Esophagus muscularis mucosa (tissue), 4 donors: Measurements from ENCODE around the gene NAMPT. TPM values are rescaled to one million over a fixed set of nuclear protein-coding genes. Genes with fewer than 3 reads are reported as not detected.
"Not testable (repeated sequence)": the region's sequence is repeated elsewhere in the genome, so short reads cannot be mapped to it uniquely, and the experiment has no call there.

Experiments
- DNase-seq: peaks from one replicate; pipeline ENCODE4 v3.0.0-alpha.2; 2017; ENCODE audit errors: extremely low spot score
- H3K27ac ChIP-seq, 4 donors: fragments of 200-600 bp; sonication (generic); replicated peaks in 1 of 4; 1 replicate in 3 of 4; 2 replicates in 1 of 4; pipeline ENCODE4 v1.5.1; 2016 to 2019; ENCODE audit warnings: mild to moderate bottlenecking in 1 of 4
- H3K27me3 ChIP-seq, 4 donors: fragments of 200-600 bp; sonication (generic); one replicate each; pipeline versions ENCODE4 v1.5.1 to v1.6.0; 2016 to 2019
- H3K36me3 ChIP-seq, 4 donors: fragments of 200-600 bp; sonication (generic); one replicate each; pipeline ENCODE4 v1.5.1; 2016 to 2019
- H3K4me1 ChIP-seq, 4 donors: fragments of 200-600 bp; sonication (generic); one replicate each; pipeline ENCODE4 v1.5.1; 2016 to 2019
- H3K4me3 ChIP-seq, 4 donors: fragments of 200-600 bp; sonication (generic); 1 replicate in 2 of 4; 2 replicates in 2 of 4; pipeline ENCODE4 v1.5.1; 2016 to 2019; ENCODE audit warnings: mild to moderate bottlenecking in 4 of 4, moderate library complexity in 1 of 4
- H3K9me3 ChIP-seq, 4 donors: fragments of 200-600 bp; sonication (generic); 1 replicate in 3 of 4; 2 replicates in 1 of 4; pipeline ENCODE4 v1.5.1; 2016 to 2019
- EP300 ChIP-seq: sonication (generic); formaldehyde crosslinking; IDR thresholded peaks from one replicate; pipeline ENCODE4 v1.6.1; 2017; ENCODE audit warnings: antibody characterized with exemption
- POLR2A ChIP-seq: fragments of 450-650 bp; IDR thresholded peaks from one replicate; pipeline ENCODE4 v1.6.1; 2017; ENCODE audit warnings: antibody characterized with exemption, moderate library complexity, mild to moderate bottlenecking, low read depth
- POLR2AphosphoS5 ChIP-seq, 2 donors: sonication (generic); formaldehyde crosslinking; IDR thresholded peaks; one replicate each; pipeline ENCODE4 v1.6.1; 2017; ENCODE audit warnings: antibody characterized with exemption in 2 of 2
- WGBS: methylation state at CpG from one replicate; pipeline ENCODE4 v1.1.5; 2018; 5-methylcytosine and 5-hydroxymethylcytosine counted together
- intact Hi-C: fragments of 100-400 bp; cut with DNase I; formaldehyde crosslinking; loops from one replicate; pipeline ENCODE4 v1.15.1; 2023
- total RNA-seq, 4 donors: library from RNA; depleted of rRNA; stranded (reverse); fragments of >200 nt; gene quantifications; one replicate each; pipeline versions ENCODE4 v1.1.0 to v1.2.1, GENCODE V29; 2016
- TF ChIP-seq, protein P1 (sequence below), 3 experiments: fragments of 200-600 bp in 2 of 3; fragments of 450-650 bp in 1 of 3; sonication (generic) in 2 of 3; IDR thresholded peaks; one replicate each; pipeline ENCODE4 v1.5.1; 2017 to 2019; ENCODE audit warnings: antibody characterized with exemption in 3 of 3, mild to moderate bottlenecking in 2 of 3, moderate library complexity in 1 of 3

Gene NAMPT
- total RNA-seq, 4 donors from 2014 or later, result 51.2 to 1,009 (median 95.4) TPM

DNA sequence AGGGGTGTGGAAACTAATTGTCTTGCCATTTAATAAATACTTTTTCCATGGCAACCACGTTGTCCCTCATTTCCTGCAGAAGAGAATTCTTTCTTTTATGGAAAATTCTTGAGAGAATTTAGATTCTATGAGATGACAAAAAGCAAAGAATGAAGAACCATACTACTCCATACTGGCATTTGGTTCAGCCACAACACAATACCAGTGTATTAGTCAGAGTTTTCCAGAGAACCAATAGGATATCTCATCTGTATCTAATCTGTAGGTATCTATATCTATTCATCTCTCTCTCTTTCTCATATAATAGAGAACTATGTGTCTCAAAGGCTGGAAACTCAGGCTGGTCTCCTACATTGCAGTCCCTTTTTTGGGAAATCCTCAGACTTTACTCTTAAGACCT, 44.6 kb upstream of the NAMPT start:
- TF ChIP-seq POLR2A (no peak), EP300 (no peak), POLR2AphosphoS5 (IDR thresholded peaks at IDR 0.05) (no peak)
- TF ChIP-seq, protein P1, sequence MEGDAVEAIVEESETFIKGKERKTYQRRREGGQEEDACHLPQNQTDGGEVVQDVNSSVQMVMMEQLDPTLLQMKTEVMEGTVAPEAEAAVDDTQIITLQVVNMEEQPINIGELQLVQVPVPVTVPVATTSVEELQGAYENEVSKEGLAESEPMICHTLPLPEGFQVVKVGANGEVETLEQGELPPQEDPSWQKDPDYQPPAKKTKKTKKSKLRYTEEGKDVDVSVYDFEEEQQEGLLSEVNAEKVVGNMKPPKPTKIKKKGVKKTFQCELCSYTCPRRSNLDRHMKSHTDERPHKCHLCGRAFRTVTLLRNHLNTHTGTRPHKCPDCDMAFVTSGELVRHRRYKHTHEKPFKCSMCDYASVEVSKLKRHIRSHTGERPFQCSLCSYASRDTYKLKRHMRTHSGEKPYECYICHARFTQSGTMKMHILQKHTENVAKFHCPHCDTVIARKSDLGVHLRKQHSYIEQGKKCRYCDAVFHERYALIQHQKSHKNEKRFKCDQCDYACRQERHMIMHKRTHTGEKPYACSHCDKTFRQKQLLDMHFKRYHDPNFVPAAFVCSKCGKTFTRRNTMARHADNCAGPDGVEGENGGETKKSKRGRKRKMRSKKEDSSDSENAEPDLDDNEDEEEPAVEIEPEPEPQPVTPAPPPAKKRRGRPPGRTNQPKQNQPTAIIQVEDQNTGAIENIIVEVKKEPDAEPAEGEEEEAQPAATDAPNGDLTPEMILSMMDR (IDR thresholded peaks at IDR 0.05), result no peak
- Histone ChIP-seq H3K36me3 (no peaks in the 10 kb centered on the region), H3K4me3 (no peak overlapping the region), H3K27me3 (no peaks in the 10 kb centered on the region), H3K9me3 (no peaks in the 10 kb centered on the region), H3K27ac (no peak overlapping the region), H3K4me1 (peaks cover 0 to 10% (median 0%) of the 10 kb centered on the region in 4 donors)
- 31% methylated on average over 1 of the region's 1 CpG for WGBS
- intact Hi-C loops, result no loop called here
- DNase-seq, result no peak

DNA sequence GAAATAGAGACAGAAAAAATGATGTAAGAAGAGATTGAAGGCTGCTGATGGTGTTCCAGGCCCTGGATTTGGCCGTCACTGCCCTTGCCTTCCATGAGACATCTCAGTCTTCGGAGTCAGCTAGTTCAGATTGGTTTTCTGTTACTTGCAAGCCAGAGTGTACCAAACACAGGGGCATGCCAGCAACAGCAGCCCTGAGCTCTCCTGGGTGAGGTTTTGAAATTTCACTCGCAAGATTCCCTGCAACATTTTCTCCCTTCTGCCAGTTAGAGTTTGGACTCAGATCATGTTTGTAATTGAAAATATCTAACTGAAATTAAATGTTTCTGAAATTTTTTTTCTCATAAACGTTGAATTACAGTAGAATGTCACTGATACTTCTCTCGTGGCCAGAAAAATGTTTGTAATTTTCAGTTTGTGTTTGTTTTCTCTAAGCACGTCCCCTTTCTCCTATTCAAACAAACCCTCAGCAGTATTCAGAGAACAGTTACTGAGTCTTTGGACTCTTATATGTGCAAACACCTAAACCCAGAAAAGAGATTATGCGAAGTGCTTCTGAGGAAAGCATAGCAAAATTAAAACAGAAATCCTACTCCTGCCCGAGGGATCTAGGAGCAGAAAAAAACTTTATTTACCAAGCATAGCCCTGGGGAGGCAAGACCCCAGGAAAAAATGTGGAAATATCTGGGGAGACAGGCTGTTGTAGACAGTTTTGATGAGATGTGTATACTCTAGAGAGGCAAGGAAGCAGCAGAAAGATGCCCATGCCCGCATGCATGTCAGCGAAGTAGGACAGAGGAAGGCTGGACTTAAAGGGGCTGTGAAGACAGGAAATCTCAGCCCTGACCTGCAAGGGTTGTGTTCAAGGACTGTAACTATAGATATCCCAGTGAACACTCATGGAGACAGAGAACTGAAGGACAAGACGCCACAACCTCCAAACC, 43.0 kb upstream of the NAMPT start:
- intact Hi-C loops, result no loop called here
- no peak overlapping the region for H3K27ac ChIP-seq
- H3K27me3 ChIP-seq, result no peaks in the 10 kb centered on the region
- no peak for TF ChIP-seq POLR2A
- H3K4me3 ChIP-seq, result no peak overlapping the region
- H3K36me3 ChIP-seq, result no peaks in the 10 kb centered on the region
- no peaks in the 10 kb centered on the region for H3K9me3 ChIP-seq
- WGBS, result 78% methylated on average over 11 of the region's 11 CpGs
- peak; percentile 79 for DNase-seq
- peaks cover 0 to 10% (median 0%) of the 10 kb centered on the region in 4 donors for H3K4me1 ChIP-seq

DNA sequence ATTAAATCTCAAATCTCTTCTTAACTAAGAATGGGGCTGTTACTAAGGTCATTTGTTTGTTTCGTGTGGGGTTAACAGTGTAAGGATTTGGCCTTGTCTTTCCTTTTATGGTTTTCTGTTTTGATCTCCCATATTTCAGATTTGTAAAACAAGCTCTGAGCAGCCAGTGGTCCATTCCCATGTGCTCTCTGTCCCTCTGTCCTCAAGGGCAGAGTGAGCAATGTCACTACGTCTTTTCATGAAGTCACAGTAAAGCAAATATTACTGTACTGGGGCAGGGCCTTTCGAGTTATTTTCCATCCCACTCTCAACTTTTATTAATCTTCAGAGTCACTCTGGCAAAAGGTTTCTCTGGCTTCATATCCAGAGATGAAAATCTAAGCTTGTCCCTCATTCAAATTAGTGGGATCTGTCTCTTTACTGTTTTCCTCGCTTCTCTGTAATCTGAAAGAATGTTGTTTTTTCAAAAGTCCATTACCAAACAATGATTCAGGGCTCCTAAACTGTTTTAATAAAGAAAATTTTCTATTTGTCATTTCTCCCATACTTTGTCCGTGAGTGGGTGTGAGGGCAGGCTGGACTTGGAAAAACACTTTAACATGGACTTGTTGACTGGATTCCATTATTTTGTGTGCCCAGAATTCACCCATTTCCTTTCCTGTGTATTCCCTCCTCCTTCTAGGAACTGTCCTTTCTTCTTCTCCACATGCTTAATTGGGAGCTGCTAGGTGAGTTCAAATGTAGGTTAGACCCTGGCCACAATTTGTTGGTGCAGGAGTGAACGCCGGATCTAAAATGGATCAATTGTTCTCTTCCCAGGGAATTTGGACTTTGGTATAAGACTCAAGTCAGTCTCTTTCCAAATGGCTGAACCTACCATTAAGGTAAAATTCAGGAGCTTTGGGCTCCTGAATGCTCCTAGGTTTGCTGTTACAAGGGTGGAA, 42.1 kb upstream of the NAMPT start:
- TF ChIP-seq POLR2A (no peak), EP300 (no peak), POLR2AphosphoS5 (IDR thresholded peaks at IDR 0.05) (no peak)
- TF ChIP-seq, protein P1 (IDR thresholded peaks at IDR 0.05), result no peak
- Histone ChIP-seq H3K27me3 (no peaks in the 10 kb centered on the region), H3K4me1 (peaks cover 0 to 10% (median 0%) of the 10 kb centered on the region in 4 donors), H3K36me3 (no peaks in the 10 kb centered on the region), H3K4me3 (no peak overlapping the region), H3K9me3 (no peaks in the 10 kb centered on the region), H3K27ac (no peak overlapping the region)
- peak; percentile 39 for DNase-seq
- intact Hi-C loops, result no loop called here
- 86% methylated on average over 7 of the region's 7 CpGs for WGBS

DNA sequence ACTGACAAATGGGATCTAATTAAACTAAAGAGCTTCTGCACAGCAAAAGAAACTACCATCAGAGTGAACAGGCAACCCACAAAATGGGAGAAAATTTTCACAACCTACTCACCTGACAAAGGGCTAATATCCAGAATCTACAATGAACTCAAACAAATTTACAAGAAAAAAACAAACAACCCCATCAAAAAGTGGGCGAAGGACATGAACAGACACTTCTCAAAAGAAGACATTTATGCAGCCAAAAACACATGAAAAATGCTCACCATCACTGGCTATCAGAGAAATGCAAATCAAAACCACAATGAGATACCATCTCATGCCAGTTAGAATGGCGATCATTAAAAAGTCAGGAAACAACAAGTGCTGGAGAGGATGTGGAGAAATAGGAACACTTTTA, 39.7 kb upstream of the NAMPT start:
- 96% methylated on average over 2 of the region's 2 CpGs for WGBS
- H3K4me3 ChIP-seq, H3K27me3 ChIP-seq, intact Hi-C loops, H3K36me3 ChIP-seq, H3K4me1 ChIP-seq, DNase-seq, H3K9me3 ChIP-seq, H3K27ac ChIP-seq: not testable (repeated sequence)

DNA sequence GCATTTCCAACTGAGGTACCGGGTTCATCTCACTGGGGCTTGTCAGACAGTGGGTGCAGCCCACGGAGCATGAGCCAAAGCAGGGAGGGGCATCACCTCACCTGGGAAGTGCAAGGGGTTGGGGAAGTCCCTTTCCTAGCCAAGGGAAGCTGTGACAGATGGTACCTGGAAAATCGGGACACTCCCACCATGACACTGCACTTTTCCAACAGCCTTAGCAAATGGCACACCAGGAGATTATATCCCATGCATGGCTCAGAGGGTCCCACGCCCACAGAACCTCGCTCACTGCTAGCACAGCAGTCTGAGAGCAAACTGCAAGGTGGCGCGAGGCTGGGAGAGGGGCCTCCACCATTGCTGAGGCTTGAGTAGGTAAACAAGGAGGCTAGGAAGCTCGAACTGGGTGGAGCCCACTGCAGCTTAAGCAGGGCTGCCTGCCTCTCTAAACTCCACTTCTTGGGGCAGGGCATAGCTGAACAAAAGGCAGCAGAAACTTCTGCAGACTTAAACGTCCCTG, 35.5 kb upstream of the NAMPT start:
- intact Hi-C loops, H3K36me3 ChIP-seq, H3K27ac ChIP-seq, H3K27me3 ChIP-seq, H3K9me3 ChIP-seq, H3K4me1 ChIP-seq, H3K4me3 ChIP-seq: not testable (repeated sequence)
- peak; percentile 64 for DNase-seq
- 77% methylated on average over 6 of the region's 9 CpGs for WGBS

DNA sequence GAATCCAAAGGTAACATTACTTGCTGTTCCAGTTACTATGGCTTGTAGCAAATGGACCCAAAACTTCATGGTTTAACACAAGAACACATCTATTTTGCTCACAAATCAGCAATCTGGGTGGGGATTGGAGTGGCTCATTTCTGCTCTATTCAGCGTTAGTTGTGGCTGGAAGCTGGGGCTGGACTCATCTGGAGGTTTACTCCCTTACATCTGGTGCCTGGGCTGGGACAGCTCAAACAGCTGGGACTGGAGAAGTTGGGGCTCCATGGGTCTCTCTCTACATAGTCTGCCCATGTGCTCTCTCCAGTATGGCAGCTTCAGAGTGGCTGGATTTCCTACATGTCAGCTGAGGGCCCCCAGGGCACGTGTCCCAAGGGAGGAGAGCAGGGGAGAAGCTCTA, 33.7 kb upstream of the NAMPT start:
- Histone ChIP-seq H3K27me3 (no peaks in the 10 kb centered on the region), H3K27ac (no peak overlapping the region), H3K4me1 (no peaks in the 10 kb centered on the region), H3K4me3 (no peak overlapping the region), H3K36me3 (no peaks in the 10 kb centered on the region), H3K9me3 (no peaks in the 10 kb centered on the region)
- TF ChIP-seq, protein P1 (IDR thresholded peaks at IDR 0.05), result no peak
- TF ChIP-seq POLR2A, result no peak
- TF ChIP-seq POLR2AphosphoS5 (IDR thresholded peaks at IDR 0.05), result no peak
- no peak for TF ChIP-seq EP300
- no peak for DNase-seq
- intact Hi-C loops, result no loop called here
- 64% methylated on average over 2 of the region's 2 CpGs for WGBS
